Heart left ventricle (tissue), 16 donors: ENCODE data around the gene ERAS. TPM values are rescaled to one million over a fixed set of nuclear protein-coding genes. Genes with fewer than 3 reads are reported as not detected.

Experiments used
- ATAC-seq, 4 donors: fragments of 200-7000 bp; cut with Tn5 transposase; one replicate each; pipeline ENCODE4 v1.9.1; 2020 to 2022; ENCODE audit warnings: moderate library complexity in 4 of 4, mild to moderate bottlenecking in 3 of 4, moderate number of reproducible peaks in 1 of 4
- DNase-seq, 5 donors: peaks; one replicate each; pipeline ENCODE4 v3.0.0-alpha.2; 2020
- H3K27ac ChIP-seq, 12 donors: fragments of 200-600 bp; sonication (generic) in 4 of 12; one replicate each; pipeline versions ENCODE4 v1.5.0 to v1.8.0; 2016 to 2022; ENCODE audit warnings: mild to moderate bottlenecking in 2 of 12
- H3K27me3 ChIP-seq, 9 donors: fragments of 200-600 bp; sonication (generic) in 2 of 9; one replicate each; pipeline versions ENCODE4 v1.5.1 to v1.8.0; 2016 to 2022; ENCODE audit warnings: mild to moderate bottlenecking in 3 of 9
- H3K36me3 ChIP-seq, 9 donors: fragments of 200-600 bp; sonication (generic) in 2 of 9; one replicate each; pipeline versions ENCODE4 v1.5.0 to v1.8.0; 2018 to 2022; ENCODE audit warnings: mild to moderate bottlenecking in 2 of 9
- H3K4me1 ChIP-seq, 12 donors: fragments of 200-600 bp; sonication (generic) in 4 of 12; one replicate each; pipeline versions ENCODE4 v1.5.0 to v1.8.0; 2016 to 2022; ENCODE audit warnings: mild to moderate bottlenecking in 3 of 12
- H3K4me3 ChIP-seq, 12 donors: fragments of 200-600 bp; sonication (generic) in 4 of 12; one replicate each; pipeline versions ENCODE4 v1.5.0 to v1.8.0; 2017 to 2022; ENCODE audit warnings: mild to moderate bottlenecking in 9 of 12, moderate library complexity in 4 of 12
- H3K9me3 ChIP-seq, 12 donors: fragments of 200-600 bp; sonication (generic) in 4 of 12; one replicate each; pipeline versions ENCODE4 v1.5.0 to v1.8.0; 2016 to 2022; ENCODE audit warnings: mild to moderate bottlenecking in 1 of 12
- POLR2A ChIP-seq, 2 donors: fragments of 450-650 bp; IDR thresholded peaks; one replicate each; pipeline ENCODE4 v1.6.1; 2017; ENCODE audit warnings: antibody characterized with exemption in 2 of 2, mild to moderate bottlenecking in 2 of 2, moderate library complexity in 2 of 2
- WGBS, 4 donors: extraction: QIAGEN DNeasy Blood & Tissue Kit in 2 of 4; methylation state at CpG; one replicate each; pipeline versions ENCODE4 v1.1.5 to v1.1.7; 2013 to 2018; 5-methylcytosine and 5-hydroxymethylcytosine counted together
- intact Hi-C, 10 donors: fragments of 100-400 bp; cut with DNase I; formaldehyde crosslinking; loops; one replicate each; pipeline versions ENCODE4 v1.11.1 to v1.14.2; 2022
- polyA plus RNA-seq, 2 donors: library from polyadenylated mRNA; stranded (reverse); fragments of 200-250 nt; gene quantifications; one replicate each; pipeline ENCODE4 v1.2.3, GENCODE V29; 2013
- total RNA-seq, 9 donors: library from RNA; depleted of rRNA in 2 of 9; stranded (reverse); fragments of >200 nt in 2 of 9; fragmentation: NEBNext Ultra II Directional in 3 of 9; extraction: Animal tissue kit (Norgen Biotek cat#: 25700) in 3 of 9; gene quantifications; one replicate each; pipeline versions ENCODE4 v1.1.0 to v1.2.4, GENCODE V29; 2016 to 2023
- TF ChIP-seq, protein P1 (sequence below), 12 donors: fragments of 200-600 bp; sonication (generic) in 4 of 12; IDR thresholded peaks; one replicate each; pipeline versions ENCODE4 v1.5.0 to v1.8.0; 2018 to 2022; ENCODE audit warnings: antibody characterized with exemption in 12 of 12, mild to moderate bottlenecking in 5 of 12
- donor health status: ischemic (EF 13 %, LVEDD 7.1; RV severe dilation, severe dysfunction).
- donor health status: healthy with polysubstance abuse.
- donor health status: DM: no; HTN: yes; CAD: no.
- donor health status: DM: no; HTN: no; CAD: no.
- donor health status: ischemic (EF 25% LVEDD 6.9; RV normal size, moderate dysfunction).
- donor health status: ischemic (EF 25% LVEDD 5.7; RV mildly dilated, moderate dysfunction).
- donor health status: healthy.
- donor health status: DM: yes; HTN: yes; CAD: no.
- donor health status: ischemic (EF 35%, LVEDD 5.7; RV mildly dilated, moderate dysfunction).
- donor health status: nonischemic (EF 11% LVEDD 7.7; RV severe dilation, severe dysfunction).
- donor health status: DM: yes; HTN: yes; CAD: no.
- donor health status: PGD.
- donor health status: ischemic (EF 29% LVEDD 5.4; RV normal size, mild dysfunction).
- donor health status: nonischemic (EF 23%, LVEDD 6.1; RV moderate dilation, normal function).

The ERAS gene
- total and polyA plus RNA-seq, 11 donors = not detected

DNA sequence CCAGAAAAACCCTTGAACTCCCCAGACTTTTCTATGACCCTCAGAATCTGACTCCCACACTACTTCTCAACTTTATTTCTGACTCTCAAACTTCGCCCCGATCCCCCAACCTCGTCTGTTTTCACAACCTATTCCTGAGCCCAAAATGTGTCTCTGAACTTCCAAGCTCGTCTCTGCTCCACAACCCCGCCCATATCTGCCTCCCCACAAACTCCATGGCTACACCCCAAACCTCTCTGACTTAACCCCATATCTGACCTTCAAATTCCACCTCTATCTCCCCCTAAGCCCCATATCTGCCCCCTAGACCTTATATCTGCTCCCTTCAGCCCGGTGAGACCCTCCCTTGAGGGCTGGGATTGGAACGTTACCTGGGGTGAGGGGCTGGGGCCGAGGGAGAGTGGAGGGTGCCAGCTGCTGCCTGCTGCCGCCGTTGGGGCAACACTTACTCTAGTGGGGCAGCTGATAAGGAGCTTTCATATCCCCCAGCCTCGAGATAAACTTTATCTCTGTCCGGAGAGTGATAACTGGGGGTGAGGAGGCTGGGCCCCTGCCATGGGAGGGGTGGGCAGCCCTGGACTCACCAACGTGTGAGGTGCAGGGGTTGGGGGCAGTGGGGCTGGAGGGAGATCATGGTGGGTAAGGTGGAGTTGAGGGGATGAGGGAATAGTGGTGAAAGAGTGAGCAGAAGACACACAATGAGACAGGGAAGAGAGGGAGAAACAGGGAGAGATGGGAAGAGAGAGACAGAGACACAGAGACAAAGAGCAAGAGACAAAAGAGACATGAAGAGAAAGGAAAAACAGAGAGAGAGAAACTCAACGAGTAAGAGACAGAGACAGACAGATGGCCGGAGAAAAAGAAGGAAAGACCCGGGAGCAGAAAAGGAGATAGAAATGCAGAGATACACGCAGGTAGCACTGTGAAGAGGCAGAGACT lies 38.5 kb upstream of the ERAS start:
- Histone ChIP-seq H3K9me3 (no peaks in the 10 kb centered on the region), H3K4me1 (no peaks in the 10 kb centered on the region), H3K27me3 (peaks cover 0 to 37% (median 0%) of the 10 kb centered on the region in 9 donors), H3K4me3 (no peak overlapping the region), H3K36me3 (no peaks in the 10 kb centered on the region), H3K27ac (no peak overlapping the region)
- ATAC-seq (no peak), DNase-seq (no peak)
- TF ChIP-seq, protein P1, sequence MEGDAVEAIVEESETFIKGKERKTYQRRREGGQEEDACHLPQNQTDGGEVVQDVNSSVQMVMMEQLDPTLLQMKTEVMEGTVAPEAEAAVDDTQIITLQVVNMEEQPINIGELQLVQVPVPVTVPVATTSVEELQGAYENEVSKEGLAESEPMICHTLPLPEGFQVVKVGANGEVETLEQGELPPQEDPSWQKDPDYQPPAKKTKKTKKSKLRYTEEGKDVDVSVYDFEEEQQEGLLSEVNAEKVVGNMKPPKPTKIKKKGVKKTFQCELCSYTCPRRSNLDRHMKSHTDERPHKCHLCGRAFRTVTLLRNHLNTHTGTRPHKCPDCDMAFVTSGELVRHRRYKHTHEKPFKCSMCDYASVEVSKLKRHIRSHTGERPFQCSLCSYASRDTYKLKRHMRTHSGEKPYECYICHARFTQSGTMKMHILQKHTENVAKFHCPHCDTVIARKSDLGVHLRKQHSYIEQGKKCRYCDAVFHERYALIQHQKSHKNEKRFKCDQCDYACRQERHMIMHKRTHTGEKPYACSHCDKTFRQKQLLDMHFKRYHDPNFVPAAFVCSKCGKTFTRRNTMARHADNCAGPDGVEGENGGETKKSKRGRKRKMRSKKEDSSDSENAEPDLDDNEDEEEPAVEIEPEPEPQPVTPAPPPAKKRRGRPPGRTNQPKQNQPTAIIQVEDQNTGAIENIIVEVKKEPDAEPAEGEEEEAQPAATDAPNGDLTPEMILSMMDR (IDR thresholded peaks at IDR 0.05) = no peak
- no peak for TF ChIP-seq POLR2A (IDR thresholded peaks at IDR 0.05)
- intact Hi-C loops = no loop called here
- WGBS, 4 donors = 37 to 49% (median 40%) methylated on average over 17 of the region's 17 CpGs

DNA sequence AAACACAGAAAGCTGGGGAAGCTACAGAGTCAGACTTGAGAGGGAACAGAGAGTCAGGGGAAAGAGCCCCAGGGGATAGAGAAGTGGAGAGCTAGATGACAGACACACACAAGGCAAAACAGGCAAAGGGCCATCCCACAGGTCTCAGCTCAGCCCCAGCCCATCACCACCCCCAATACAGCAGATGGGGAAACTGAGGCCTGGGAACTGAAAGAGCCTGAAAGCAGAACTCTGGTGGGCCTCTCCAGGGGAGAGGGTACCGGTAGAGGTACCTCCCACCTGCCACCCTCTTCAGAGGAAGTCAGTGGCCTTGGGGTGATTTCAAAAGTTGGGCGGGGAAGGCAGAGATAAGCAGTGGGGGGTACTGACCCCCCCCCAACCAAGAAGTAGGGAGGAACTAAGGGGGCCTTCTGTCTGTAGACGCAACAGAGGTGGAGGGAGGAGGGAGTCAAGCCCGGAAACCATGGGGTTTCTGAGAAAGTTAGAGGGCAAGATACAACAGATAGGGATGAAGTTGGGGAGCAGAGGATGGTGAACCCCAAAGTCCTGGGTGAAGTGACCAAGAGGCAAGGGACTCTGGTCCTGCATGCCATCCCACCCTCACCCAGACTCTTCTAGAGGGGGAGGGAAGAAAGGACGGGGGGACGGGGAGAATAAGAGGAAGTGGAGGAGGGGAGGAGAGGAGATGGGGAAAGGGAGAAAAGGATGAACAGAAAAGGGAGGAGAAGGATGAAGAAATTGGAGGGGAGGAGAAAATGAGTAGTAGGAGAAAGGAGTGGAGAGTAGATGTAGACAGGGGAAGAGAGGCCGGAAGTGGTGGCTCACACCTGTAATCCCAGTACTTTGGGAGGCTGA lies 36.7 kb upstream of the ERAS start:
- Histone ChIP-seq H3K27ac (no peak overlapping the region), H3K4me3 (no peak overlapping the region), H3K9me3 (no peaks in the 10 kb centered on the region), H3K4me1 (no peaks in the 10 kb centered on the region), H3K36me3 (no peaks in the 10 kb centered on the region), H3K27me3 (peaks cover 0 to 29% (median 0%) of the 10 kb centered on the region in 9 donors)
- TF ChIP-seq, protein P1 (IDR thresholded peaks at IDR 0.05) = no peak
- TF ChIP-seq POLR2A (IDR thresholded peaks at IDR 0.05) = no peak
- intact Hi-C loops = loop anchor here in 1 of 10 donors (10.0 kb wide), 1 partner anchor 45 kb away; no protein-coding TSS in a partner anchor
- no peak for DNase-seq
- no peak for ATAC-seq
- 65 to 79% (median 68%) methylated on average over 7 of the region's 7 CpGs for WGBS, 4 donors

DNA sequence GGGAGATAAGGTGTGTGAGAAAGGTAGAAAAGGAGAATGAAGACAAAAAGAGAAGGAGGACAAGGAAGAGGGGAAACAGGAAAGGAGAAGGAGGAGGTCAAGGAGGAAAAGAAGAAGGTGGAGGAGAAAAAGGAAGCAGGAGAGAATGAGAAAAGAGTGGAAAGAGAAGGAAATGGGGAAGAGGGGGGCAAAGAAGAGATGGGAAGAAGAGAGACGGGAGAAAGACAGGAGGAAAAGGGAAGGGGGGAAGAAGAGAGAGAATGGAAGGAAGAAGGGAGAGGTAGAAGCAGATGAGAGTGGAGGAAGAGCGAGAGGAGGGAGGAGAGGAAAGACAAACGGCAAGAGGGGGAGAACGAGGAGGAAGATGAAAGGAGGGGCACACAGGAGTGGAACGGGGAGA lies 35.8 kb upstream of the ERAS start:
- Histone ChIP-seq H3K4me3 (no peak overlapping the region), H3K27ac (no peak overlapping the region), H3K36me3 (no peaks in the 10 kb centered on the region), H3K27me3 (peaks cover 0 to 22% (median 0%) of the 10 kb centered on the region in 9 donors), H3K9me3 (no peaks in the 10 kb centered on the region), H3K4me1 (no peaks in the 10 kb centered on the region)
- intact Hi-C loops = loop anchor here in 1 of 10 donors (10.0 kb wide), 1 partner anchor 46 kb away; no protein-coding TSS in a partner anchor
- ATAC-seq (no peak), DNase-seq (no peak)
- WGBS, 4 donors = 53 to 67% (median 57%) methylated on average over 5 of the region's 5 CpGs
- no peak for TF ChIP-seq POLR2A (IDR thresholded peaks at IDR 0.05)
- TF ChIP-seq, protein P1 (IDR thresholded peaks at IDR 0.05) = no peak
